ENCODE data around the gene FRA10AC1. TPM values are rescaled to one million over a fixed set of nuclear protein-coding genes. Genes with fewer than 3 reads are reported as not detected.

Gene FRA10AC1
- polyA plus RNA-seq, 2 of the 4 experiments (the other 2 are of a cell fraction): 11.1 to 20.5 TPM

GRCh38 chr10:93751832-93752231 is 49.4 kb upstream of the FRA10AC1 start:
- CTCF ChIA-PET: interaction anchor here (0.6 kb wide), 2 partner anchors 64 to 169 kb away, joined by 3 read pairs; no protein-coding TSS in a partner anchor
- peak overlapping the region; percentile 78 for H3K4me2 ChIP-seq
- ATAC-seq: peak; percentile 76 to 89; a peak in 5 of 6 replicates
- peaks cover 13% of the 10 kb centered on the region; the same call in 2 of the 3 replicates for H3K4me1 ChIP-seq
- POLR2A ChIA-PET: interaction anchor here (1.5 kb wide), 1 partner anchor 49 kb away, joined by 4 read pairs; the partner anchor contains the start of gene FRA10AC1
- H3K9me3 ChIP-seq: no peaks in the 10 kb centered on the region
- H3K4me3 ChIP-seq: no peak overlapping the region; the same call in 2 of the 3 replicates
- DNase-seq (ENCODE audit: low read depth in 1 of 2, low spot score in 1 of 2): peak; percentile 45 to 61
- TF ChIP-seq, protein P1, sequence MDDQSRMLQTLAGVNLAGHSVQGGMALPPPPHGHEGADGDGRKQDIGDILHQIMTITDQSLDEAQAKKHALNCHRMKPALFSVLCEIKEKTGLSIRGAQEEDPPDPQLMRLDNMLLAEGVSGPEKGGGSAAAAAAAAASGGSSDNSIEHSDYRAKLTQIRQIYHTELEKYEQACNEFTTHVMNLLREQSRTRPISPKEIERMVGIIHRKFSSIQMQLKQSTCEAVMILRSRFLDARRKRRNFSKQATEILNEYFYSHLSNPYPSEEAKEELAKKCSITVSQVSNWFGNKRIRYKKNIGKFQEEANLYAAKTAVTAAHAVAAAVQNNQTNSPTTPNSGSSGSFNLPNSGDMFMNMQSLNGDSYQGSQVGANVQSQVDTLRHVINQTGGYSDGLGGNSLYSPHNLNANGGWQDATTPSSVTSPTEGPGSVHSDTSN (IDR thresholded peaks at IDR 0.05): no peak
- no peak for FAIRE-seq
- whole genome bisulfite sequencing (ENCODE audit: missing lambda C conversion rate): 2% methylated on average over 5 of the region's 5 CpGs
- H3K27ac ChIP-seq: no peak overlapping the region

GRCh38 chr10:93751124-93751523 is 48.7 kb upstream of the FRA10AC1 start:
- no peak overlapping the region for H3K4me3 ChIP-seq
- DNase-seq (ENCODE audit: low read depth in 1 of 2, low spot score in 1 of 2) (no peak), ATAC-seq (no peak), FAIRE-seq (no peak)
- H3K9me3 ChIP-seq: no peaks in the 10 kb centered on the region
- WGBS (ENCODE audit: missing lambda C conversion rate): 50% methylated on average over 7 of the region's 7 CpGs
- ChIA-PET POLR2A (no interaction called here), CTCF (no interaction called here)
- H3K4me1 ChIP-seq: peaks cover 16% of the 10 kb centered on the region; the same call in 2 of the 3 replicates
- TF ChIP-seq NPAS2 (CRISPR knock-in tag; IDR thresholded peaks at IDR 0.05; ENCODE audit: borderline replicate concordance) (no peak), HOXB5 (CRISPR knock-in tag; IDR thresholded peaks at IDR 0.05) (no peak), HOXB13 (CRISPR knock-in tag; IDR thresholded peaks at IDR 0.05; ENCODE audit: low read depth) (no peak), EHMT2 (IDR thresholded peaks at IDR 0.05; ENCODE audit: low read depth) (no peak), TFCP2L1 (CRISPR knock-in tag; IDR thresholded peaks at IDR 0.05) (no peak), KDM5A (IDR thresholded peaks at IDR 0.05) (no peak), HDAC2 (IDR thresholded peaks at IDR 0.05) (no peak), ZFP36 (IDR thresholded peaks at IDR 0.05; ENCODE audit: borderline replicate concordance, partially characterized antibody) (no peak), RARB (CRISPR knock-in tag; IDR thresholded peaks at IDR 0.05) (no peak), JUN (IDR thresholded peaks at IDR 0.05) (no peak)
- H3K27ac ChIP-seq: no peak overlapping the region
- H3K4me2 ChIP-seq: no peak overlapping the region

DNA sequence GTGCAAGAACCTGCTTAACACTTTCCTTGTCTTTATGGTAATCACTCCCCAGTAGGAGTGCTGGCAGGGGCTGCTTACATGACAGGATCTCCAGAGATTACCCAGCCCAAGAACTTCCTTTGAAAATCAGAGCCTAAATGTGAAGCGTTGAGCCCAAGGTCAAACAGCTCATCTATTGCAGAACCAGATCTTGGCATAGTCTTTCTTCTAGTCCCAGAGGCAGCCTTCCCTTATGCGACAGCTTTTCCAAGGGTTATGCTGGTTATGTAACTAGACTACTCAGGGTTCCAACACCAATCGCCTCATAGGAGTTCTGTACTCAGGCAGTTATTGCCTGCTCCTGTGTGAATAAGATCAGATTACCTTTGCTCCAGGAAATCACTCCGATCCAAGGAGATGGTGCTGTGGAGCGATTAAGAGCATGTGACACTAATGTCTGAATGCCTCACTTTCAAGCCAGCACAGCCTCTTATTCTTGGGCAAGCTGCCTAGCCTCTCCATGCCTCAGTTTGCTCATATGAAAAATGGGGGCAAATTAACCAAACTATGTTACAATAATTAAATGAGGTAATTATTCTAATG is 46.9 kb upstream of the FRA10AC1 start:
- Histone ChIP-seq H3K4me1 (peaks cover 16% of the 10 kb centered on the region; the same call in 2 of the 3 replicates), H3K4me2 (no peak overlapping the region), H3K9me3 (no peaks in the 10 kb centered on the region), H3K4me3 (no peak overlapping the region), H3K27ac (no peak overlapping the region)
- ChIA-PET POLR2A (no interaction called here), CTCF (no interaction called here)
- 67% methylated on average over 5 of the region's 5 CpGs for WGBS (ENCODE audit: missing lambda C conversion rate)
- TF ChIP-seq RNF2 (IDR thresholded peaks at IDR 0.05; ENCODE audit: borderline replicate concordance, low read depth) (no peak), HES2 (IDR thresholded peaks at IDR 0.05) (no peak), EHF (CRISPR knock-in tag; IDR thresholded peaks at IDR 0.05) (no peak), HOXB13 (CRISPR knock-in tag; IDR thresholded peaks at IDR 0.05; ENCODE audit: low read depth) (no peak), EP300 (IDR thresholded peaks at IDR 0.05) (no peak), NR3C1 (IDR thresholded peaks at IDR 0.05) (no peak), PHF8 (IDR thresholded peaks at IDR 0.05; ENCODE audit: borderline replicate concordance, low read depth) (no peak), BHLHE40 (IDR thresholded peaks at IDR 0.05; ENCODE audit: low read depth, low read length) (no peak), MYC (IDR thresholded peaks at IDR 0.05; ENCODE audit: borderline replicate concordance, low read length) (no peak)
- TF ChIP-seq, protein P2, sequence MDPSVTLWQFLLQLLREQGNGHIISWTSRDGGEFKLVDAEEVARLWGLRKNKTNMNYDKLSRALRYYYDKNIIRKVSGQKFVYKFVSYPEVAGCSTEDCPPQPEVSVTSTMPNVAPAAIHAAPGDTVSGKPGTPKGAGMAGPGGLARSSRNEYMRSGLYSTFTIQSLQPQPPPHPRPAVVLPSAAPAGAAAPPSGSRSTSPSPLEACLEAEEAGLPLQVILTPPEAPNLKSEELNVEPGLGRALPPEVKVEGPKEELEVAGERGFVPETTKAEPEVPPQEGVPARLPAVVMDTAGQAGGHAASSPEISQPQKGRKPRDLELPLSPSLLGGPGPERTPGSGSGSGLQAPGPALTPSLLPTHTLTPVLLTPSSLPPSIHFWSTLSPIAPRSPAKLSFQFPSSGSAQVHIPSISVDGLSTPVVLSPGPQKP (IDR thresholded peaks at IDR 0.05; ENCODE audit: low read depth, low read length): no peak
- no peak for DNase-seq (ENCODE audit: low read depth in 1 of 2, low spot score in 1 of 2)
- no peak for ATAC-seq
- no peak for FAIRE-seq
